Heart left ventricle (tissue), 16 donors: Measurements from ENCODE around the gene TMEM270. TPM values are rescaled to one million over a fixed set of nuclear protein-coding genes. Genes with fewer than 3 reads are reported as not detected.

Source experiments
- ATAC-seq, 4 donors: fragments of 200-7000 bp; cut with Tn5 transposase; one replicate each; pipeline ENCODE4 v1.9.1; 2020 to 2022; ENCODE audit warnings: moderate library complexity in 4 of 4, mild to moderate bottlenecking in 3 of 4, moderate number of reproducible peaks in 1 of 4
- DNase-seq, 5 donors: peaks; one replicate each; pipeline ENCODE4 v3.0.0-alpha.2; 2020
- H3K27ac ChIP-seq, 12 donors: fragments of 200-600 bp; sonication (generic) in 4 of 12; one replicate each; pipeline versions ENCODE4 v1.5.0 to v1.8.0; 2016 to 2022; ENCODE audit warnings: mild to moderate bottlenecking in 2 of 12
- H3K27me3 ChIP-seq, 9 donors: fragments of 200-600 bp; sonication (generic) in 2 of 9; one replicate each; pipeline versions ENCODE4 v1.5.1 to v1.8.0; 2016 to 2022; ENCODE audit warnings: mild to moderate bottlenecking in 3 of 9
- H3K36me3 ChIP-seq, 9 donors: fragments of 200-600 bp; sonication (generic) in 2 of 9; one replicate each; pipeline versions ENCODE4 v1.5.0 to v1.8.0; 2018 to 2022; ENCODE audit warnings: mild to moderate bottlenecking in 2 of 9
- H3K4me1 ChIP-seq, 12 donors: fragments of 200-600 bp; sonication (generic) in 4 of 12; one replicate each; pipeline versions ENCODE4 v1.5.0 to v1.8.0; 2016 to 2022; ENCODE audit warnings: mild to moderate bottlenecking in 3 of 12
- H3K4me3 ChIP-seq, 12 donors: fragments of 200-600 bp; sonication (generic) in 4 of 12; one replicate each; pipeline versions ENCODE4 v1.5.0 to v1.8.0; 2017 to 2022; ENCODE audit warnings: mild to moderate bottlenecking in 9 of 12, moderate library complexity in 4 of 12
- H3K9me3 ChIP-seq, 12 donors: fragments of 200-600 bp; sonication (generic) in 4 of 12; one replicate each; pipeline versions ENCODE4 v1.5.0 to v1.8.0; 2016 to 2022; ENCODE audit warnings: mild to moderate bottlenecking in 1 of 12
- CTCF ChIP-seq, 12 donors: fragments of 200-600 bp; sonication (generic) in 4 of 12; IDR thresholded peaks; one replicate each; pipeline versions ENCODE4 v1.5.0 to v1.8.0; 2018 to 2022; ENCODE audit warnings: antibody characterized with exemption in 12 of 12, mild to moderate bottlenecking in 5 of 12
- POLR2A ChIP-seq, 2 donors: fragments of 450-650 bp; IDR thresholded peaks; one replicate each; pipeline ENCODE4 v1.6.1; 2017; ENCODE audit warnings: antibody characterized with exemption in 2 of 2, mild to moderate bottlenecking in 2 of 2, moderate library complexity in 2 of 2
- WGBS, 4 donors: extraction: QIAGEN DNeasy Blood & Tissue Kit in 2 of 4; methylation state at CpG; one replicate each; pipeline versions ENCODE4 v1.1.5 to v1.1.7; 2013 to 2018; 5-methylcytosine and 5-hydroxymethylcytosine counted together
- intact Hi-C, 10 donors: fragments of 100-400 bp; cut with DNase I; formaldehyde crosslinking; loops; one replicate each; pipeline versions ENCODE4 v1.11.1 to v1.14.2; 2022
- polyA plus RNA-seq, 2 donors: library from polyadenylated mRNA; stranded (reverse); fragments of 200-250 nt; gene quantifications; one replicate each; pipeline ENCODE4 v1.2.3, GENCODE V29; 2013
- total RNA-seq, 9 donors: library from RNA; depleted of rRNA in 2 of 9; stranded (reverse); fragments of >200 nt in 2 of 9; fragmentation: NEBNext Ultra II Directional in 3 of 9; extraction: Animal tissue kit (Norgen Biotek cat#: 25700) in 3 of 9; gene quantifications; one replicate each; pipeline versions ENCODE4 v1.1.0 to v1.2.4, GENCODE V29; 2016 to 2023
- donor health status: ischemic (EF 13 %, LVEDD 7.1; RV severe dilation, severe dysfunction).
- donor health status: healthy with polysubstance abuse.
- donor health status: DM: no; HTN: yes; CAD: no.
- donor health status: DM: no; HTN: no; CAD: no.
- donor health status: ischemic (EF 25% LVEDD 6.9; RV normal size, moderate dysfunction).
- donor health status: ischemic (EF 25% LVEDD 5.7; RV mildly dilated, moderate dysfunction).
- donor health status: healthy.
- donor health status: DM: yes; HTN: yes; CAD: no.
- donor health status: ischemic (EF 35%, LVEDD 5.7; RV mildly dilated, moderate dysfunction).
- donor health status: nonischemic (EF 11% LVEDD 7.7; RV severe dilation, severe dysfunction).
- donor health status: DM: yes; HTN: yes; CAD: no.
- donor health status: PGD.
- donor health status: ischemic (EF 29% LVEDD 5.4; RV normal size, mild dysfunction).
- donor health status: nonischemic (EF 23%, LVEDD 6.1; RV moderate dilation, normal function).

The TMEM270 gene
- total and polyA plus RNA-seq, 11 donors: not detected

- no peaks in the 10 kb centered on the region for H3K9me3 ChIP-seq
- no peaks in the 10 kb centered on the region for H3K36me3 ChIP-seq
- intact Hi-C loops: no loop called here
- no peak for TF ChIP-seq POLR2A (IDR thresholded peaks at IDR 0.05)
- no peak for TF ChIP-seq CTCF (IDR thresholded peaks at IDR 0.05)
- ATAC-seq (no peak), DNase-seq (no peak)
- H3K27me3 ChIP-seq: peaks cover 0 to 12% (median 0%) of the 10 kb centered on the region in 9 donors
- H3K27ac ChIP-seq: no peak overlapping the region
- peaks cover 0 to 26% (median 5%) of the 10 kb centered on the region in 12 donors for H3K4me1 ChIP-seq
- 71 to 79% (median 79%) methylated on average over 5 of the region's 5 CpGs for WGBS, 4 donors
- no peak overlapping the region for H3K4me3 ChIP-seq
Observed at GRCh38 chr7:73823257-73823656, 37.7 kb upstream of the TMEM270 start.

GRCh38 chr7:73823873-73824592, 36.9 kb upstream of the TMEM270 start:
- Histone ChIP-seq H3K27me3 (peaks cover 0 to 12% (median 0%) of the 10 kb centered on the region in 9 donors), H3K36me3 (no peaks in the 10 kb centered on the region), H3K4me1 (peaks cover 0 to 34% (median 6%) of the 10 kb centered on the region in 12 donors), H3K4me3 (no peak overlapping the region), H3K9me3 (no peaks in the 10 kb centered on the region), H3K27ac (no peak overlapping the region)
- DNase-seq (no peak), ATAC-seq (no peak)
- WGBS, 4 donors: 74 to 81% (median 75%) methylated on average over 11 of the region's 11 CpGs
- intact Hi-C loops: no loop called here
- TF ChIP-seq CTCF (IDR thresholded peaks at IDR 0.05) (no peak), POLR2A (IDR thresholded peaks at IDR 0.05) (no peak)

GRCh38 chr7:73824986-73825385, 36.0 kb upstream of the TMEM270 start:
- H3K9me3 ChIP-seq: no peaks in the 10 kb centered on the region
- peaks cover 0 to 37% (median 6%) of the 10 kb centered on the region in 12 donors for H3K4me1 ChIP-seq
- H3K27ac ChIP-seq: no peak overlapping the region
- H3K36me3 ChIP-seq: no peaks in the 10 kb centered on the region
- H3K27me3 ChIP-seq: peaks cover 0 to 12% (median 0%) of the 10 kb centered on the region in 9 donors
- intact Hi-C loops: no loop called here
- no peak overlapping the region for H3K4me3 ChIP-seq
- no peak for ATAC-seq
- 81 to 87% (median 85%) methylated on average over 7 to 9 of the region's 9 CpGs for WGBS, 4 donors
- peak in 1 of 5 donors; percentile 58 for DNase-seq
- TF ChIP-seq POLR2A (IDR thresholded peaks at IDR 0.05): no peak
- TF ChIP-seq CTCF (IDR thresholded peaks at IDR 0.05): no peak

GRCh38 chr7:73827567-73828106, 33.3 kb upstream of the TMEM270 start:
- intact Hi-C loops: no loop called here
- Histone ChIP-seq H3K36me3 (no peaks in the 10 kb centered on the region), H3K27me3 (peaks cover 0 to 23% (median 0%) of the 10 kb centered on the region in 9 donors), H3K9me3 (no peaks in the 10 kb centered on the region), H3K27ac (peak overlapping the region in 1 of 12 donors; percentile 47), H3K4me1 (peaks cover 0 to 43% (median 6%) of the 10 kb centered on the region in 12 donors), H3K4me3 (no peak overlapping the region)
- TF ChIP-seq CTCF (IDR thresholded peaks at IDR 0.05) (no peak), POLR2A (IDR thresholded peaks at IDR 0.05) (no peak)
- ATAC-seq (peak in 3 of 4 donors; percentile 13 to 38 (median 22)), DNase-seq (peak in 4 of 5 donors; percentile 42 to 73 (median 54))
- 22 to 38% (median 27%) methylated on average over 7 to 11 of the region's 11 CpGs for WGBS, 4 donors
